IPS-11a (cell line): ENCODE results near the gene TRAP1.

Source experiments
- H3K4me3 ChIP-seq: one replicate; pipeline ENCODE4 v1.5.1; 2013; ENCODE audit warnings: low read depth, low read length, control low read depth

Gene TRAP1

GRCh38 chr16:3652373-3653195, 64.7 kb downstream of the TRAP1 start:
- no peak overlapping the region for H3K4me3 ChIP-seq

GRCh38 chr16:3651461-3652372, 65.6 kb downstream of the TRAP1 start:
- no peak overlapping the region for H3K4me3 ChIP-seq

DNA sequence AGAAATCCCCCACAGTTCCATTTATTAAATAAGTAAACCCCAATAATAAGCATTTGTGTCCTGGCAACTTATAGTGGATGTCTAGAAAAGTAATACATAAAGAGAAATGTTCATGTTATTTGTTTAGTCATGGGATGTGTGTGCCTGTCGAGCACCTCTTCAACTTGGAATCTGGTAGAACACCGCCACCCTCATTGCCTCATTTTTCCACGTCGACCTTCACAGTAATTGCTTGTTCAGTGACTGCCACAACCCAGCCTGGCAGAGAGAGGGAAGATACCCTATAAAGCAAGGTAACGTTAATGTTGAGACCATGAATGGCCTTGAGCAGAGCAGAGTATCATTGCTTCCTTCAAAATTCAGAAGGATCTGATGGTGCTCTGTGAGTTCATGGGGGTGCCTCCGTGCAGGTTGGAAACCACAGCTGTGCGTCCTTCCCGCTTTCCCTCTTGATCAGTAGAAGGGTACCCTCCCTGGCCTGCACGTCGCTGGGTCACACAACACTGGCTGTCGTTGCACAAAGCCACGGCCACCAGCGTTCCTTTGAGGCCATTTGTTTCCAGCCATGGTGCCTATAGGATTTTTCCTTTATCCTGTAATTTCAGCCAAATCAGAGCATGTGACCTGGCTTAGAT, 66.6 kb downstream of the TRAP1 start:
- no peak overlapping the region for H3K4me3 ChIP-seq

DNA sequence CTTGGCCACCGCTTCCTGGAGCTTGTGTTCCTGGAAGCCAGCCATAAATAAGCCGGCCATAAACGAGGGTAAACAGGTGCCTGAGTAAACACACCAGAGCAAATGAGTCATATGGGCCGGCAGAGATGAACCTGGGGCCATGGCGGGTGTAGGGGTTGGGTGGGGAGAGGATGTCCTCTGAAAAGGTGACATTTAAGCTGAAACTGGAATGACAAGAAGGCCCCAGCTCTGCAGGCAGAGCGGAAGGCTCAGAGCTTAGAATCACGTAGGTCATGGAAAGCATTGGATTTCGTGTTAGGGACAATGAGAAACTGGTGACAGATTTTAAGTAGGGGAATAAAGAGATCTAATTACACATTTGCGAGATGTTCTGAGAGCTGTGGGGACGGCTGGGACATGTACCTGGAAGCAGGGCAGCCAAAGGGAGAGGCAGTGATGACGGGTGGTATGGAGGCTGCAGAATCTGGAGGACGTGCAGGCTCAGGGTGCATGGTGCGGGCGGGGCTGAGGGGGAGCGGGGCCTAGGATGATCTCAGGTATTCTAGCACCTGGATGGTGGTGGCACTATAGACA, 70.9 kb downstream of the TRAP1 start:
- H3K4me3 ChIP-seq: no peak overlapping the region

- no peak overlapping the region for H3K4me3 ChIP-seq
Observed at GRCh38 chr16:3645504-3646347, 71.6 kb downstream of the TRAP1 start.

DNA sequence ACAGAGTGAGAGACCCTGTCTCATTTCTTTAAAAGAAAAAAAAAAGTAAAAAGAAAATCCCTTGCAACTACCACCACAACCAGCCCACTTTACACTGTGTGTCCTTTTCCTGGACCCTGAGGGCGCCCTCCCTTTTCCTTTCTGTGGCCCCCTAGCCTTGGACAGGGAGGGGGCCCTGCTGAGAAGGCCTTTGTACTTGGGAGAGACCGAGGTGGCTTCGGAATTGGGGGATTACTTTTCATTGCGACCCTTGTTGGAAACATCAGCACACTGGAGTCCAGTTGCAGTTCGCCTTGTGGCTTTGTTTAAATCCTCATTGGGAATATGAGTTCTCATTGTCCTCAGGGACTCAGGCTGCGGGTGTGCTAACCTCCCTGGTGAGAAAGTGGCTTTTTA, 72.2 kb downstream of the TRAP1 start:
- H3K4me3 ChIP-seq: no peak overlapping the region

- H3K4me3 ChIP-seq: no peak overlapping the region
Observed at GRCh38 chr16:3643095-3643730, 74.1 kb downstream of the TRAP1 start.

GRCh38 chr16:3642397-3643094, 74.8 kb downstream of the TRAP1 start:
- no peak overlapping the region for H3K4me3 ChIP-seq

DNA sequence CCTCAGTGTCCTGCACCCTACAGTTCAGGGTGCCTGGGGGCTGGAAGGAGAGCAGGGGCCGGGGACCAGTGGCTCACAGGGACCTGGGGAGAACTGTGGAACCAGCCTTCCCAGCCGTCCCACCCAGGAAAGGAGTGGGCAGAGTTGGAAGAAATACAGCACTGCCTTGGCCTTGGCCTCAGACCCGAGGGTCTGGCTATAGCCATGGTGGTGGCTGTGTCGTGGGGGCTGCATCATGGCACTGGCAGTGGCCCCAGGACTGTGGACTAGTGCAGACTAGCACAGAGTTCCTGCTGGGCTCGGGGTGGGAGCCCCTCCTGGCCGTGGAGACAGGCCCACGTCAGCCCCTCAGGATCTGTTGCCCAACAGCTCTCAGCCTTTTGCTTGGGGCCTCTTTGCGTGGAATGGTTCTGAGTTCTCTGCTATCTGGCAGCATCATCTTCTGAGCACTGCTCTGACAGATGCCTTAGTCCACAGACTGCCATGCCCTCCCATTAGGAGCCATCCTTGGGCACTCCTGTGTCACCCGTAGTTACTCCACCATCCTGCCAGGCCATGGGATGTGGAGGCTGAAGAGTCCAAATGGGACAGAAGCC, 75.4 kb downstream of the TRAP1 start:
- no peak overlapping the region for H3K4me3 ChIP-seq

DNA sequence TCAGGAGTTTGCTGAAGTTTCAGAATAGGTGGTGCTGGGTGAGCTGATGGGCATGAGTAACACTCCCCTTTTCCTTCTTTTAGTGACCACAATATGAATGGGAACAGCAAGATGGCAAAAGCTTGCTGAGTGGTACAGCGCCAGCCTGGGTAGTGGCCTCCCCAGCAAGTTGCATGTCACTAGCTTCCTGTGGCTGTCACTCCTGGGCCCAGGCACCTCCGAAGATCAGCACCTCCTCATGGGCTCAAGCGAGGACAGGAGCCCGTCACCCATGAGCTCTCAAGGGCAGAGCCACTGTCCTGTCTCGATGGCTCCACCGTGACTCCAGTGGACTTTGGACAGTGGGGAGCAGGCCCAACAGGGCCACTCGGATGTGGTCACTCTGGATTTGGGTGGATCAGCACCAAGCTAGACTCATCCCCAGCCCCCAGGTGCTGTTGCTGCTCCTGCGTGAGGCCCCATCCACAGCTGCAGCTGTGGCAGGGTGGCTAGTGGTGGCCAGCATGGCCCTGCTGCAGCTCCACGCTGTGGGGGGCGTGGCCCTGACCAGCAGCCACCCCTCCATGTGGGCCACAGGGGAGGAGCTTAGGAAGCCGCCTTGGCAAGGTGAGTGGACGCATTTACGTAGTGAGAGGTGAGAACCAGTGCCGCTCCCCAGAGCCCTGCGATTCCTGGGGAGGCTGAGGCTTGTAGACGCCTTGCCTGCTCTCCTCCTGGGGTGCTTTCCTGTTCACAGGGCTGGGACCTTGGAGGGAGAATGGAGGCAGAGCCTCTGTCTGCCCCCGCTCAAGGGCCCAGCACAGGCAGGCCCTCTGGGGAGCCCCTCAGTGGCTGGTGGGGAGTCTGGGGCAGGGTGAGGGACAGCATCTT, 76.5 kb downstream of the TRAP1 start:
- no peak overlapping the region for H3K4me3 ChIP-seq

GRCh38 chr16:3640207-3640606, 77.1 kb downstream of the TRAP1 start:
- no peak overlapping the region for H3K4me3 ChIP-seq

DNA sequence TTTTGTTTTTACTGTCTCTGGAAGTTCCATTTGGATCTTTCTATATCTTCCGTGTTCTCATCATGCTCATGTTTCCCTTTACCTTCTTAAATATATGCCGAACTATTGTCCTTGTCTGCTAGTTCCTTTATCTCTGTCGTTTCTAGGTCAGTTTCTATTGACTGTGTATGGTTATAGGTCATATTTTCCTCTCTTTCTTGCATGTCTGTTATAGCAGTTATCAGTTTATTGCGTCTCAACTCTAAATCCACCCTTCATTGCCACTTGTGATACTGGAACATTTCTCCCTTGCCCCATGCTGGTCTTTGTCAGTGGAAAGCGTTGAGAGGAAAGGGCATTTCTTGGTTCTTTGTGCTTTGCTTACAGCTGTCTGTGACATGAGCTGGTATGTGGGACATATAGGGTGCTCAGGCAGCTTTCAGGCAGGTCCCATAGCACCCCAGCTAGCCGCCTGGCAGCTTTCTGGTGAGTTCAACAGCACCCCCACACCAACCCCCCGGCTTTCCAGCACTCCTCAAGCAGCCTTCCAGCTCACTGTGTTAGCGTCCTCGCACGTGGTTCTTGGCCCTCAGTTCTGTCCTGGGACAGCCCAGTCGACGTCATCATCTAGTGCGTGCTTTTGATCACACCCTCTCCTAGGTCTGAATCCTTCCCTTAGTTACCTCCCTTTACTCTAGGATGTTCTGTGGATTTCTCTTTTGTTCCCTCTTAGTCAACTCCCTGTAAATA, 78.2 kb downstream of the TRAP1 start:
- no peak overlapping the region for H3K4me3 ChIP-seq

DNA sequence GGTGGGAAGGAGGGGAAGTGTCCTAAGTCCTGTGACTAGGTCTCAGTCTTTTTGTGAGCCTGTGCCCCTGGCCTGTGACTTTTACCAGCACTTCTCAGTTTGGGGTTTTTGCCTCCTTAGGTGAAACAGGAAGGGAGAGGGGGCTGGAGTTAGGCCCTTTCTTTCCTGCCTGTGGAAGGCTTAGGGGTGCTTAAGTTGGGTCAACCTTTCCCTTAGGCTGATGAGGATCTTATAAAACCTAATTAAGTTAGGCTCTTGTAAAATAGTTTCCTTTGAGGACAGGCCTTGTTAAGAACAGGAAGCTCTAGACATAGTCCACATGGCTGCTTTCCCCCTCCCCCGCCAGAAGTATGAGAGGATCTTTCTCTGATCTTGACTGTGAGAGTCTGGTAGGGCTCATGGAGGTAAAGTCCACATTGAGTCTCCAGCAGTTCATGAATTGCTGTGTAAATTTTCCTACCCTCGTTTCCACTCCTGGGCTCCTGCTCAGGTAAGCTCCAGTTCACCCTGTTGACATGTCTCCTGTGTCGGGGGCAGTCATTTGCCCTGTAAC, 79.9 kb downstream of the TRAP1 start:
- H3K4me3 ChIP-seq: no peak overlapping the region

- no peak overlapping the region for H3K4me3 ChIP-seq
Observed at GRCh38 chr16:3625911-3626732, 91.2 kb downstream of the TRAP1 start.

GRCh38 chr16:3625331-3625730, 92.0 kb downstream of the TRAP1 start:
- no peak overlapping the region for H3K4me3 ChIP-seq

DNA sequence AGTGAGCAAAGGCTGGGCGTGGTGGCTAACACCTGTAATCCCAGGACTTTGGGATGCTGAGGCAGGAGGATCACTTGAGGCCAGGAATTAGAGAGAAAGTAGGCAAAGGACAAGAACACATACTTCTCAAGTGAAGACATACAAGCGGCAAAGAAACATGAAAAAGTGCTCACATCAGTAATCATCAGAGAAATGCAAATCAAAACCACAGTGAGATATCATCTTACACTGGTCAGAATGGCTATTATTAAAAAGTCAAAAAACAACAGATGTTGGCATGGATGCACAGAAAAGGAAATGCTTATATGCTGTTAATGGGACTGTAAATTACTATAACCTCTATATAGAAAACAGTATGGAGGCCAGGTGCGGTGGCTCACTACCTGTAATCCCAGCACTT, 93.7 kb downstream of the TRAP1 start:
- H3K4me3 ChIP-seq: no peak overlapping the region
